DND-41 (cell line): ENCODE measurements around the gene CCBE1.

ENCODE experiments used
- EZH2 ChIP-seq: IDR thresholded peaks from 3 replicates; pipeline ENCODE4 v1.6.1; 2012; ENCODE audit warnings: borderline replicate concordance, low read depth, mild to moderate bottlenecking, moderate library complexity, low read length, inconsistent platforms; ENCODE audit not compliant: severe bottlenecking
- TF ChIP-seq, protein P1 (sequence below): IDR thresholded peaks from 2 replicates; pipeline ENCODE4 v1.5.1; 2012; ENCODE audit warnings: borderline replicate concordance, low read length, moderate library complexity, mild to moderate bottlenecking; ENCODE audit not compliant: poor library complexity, severe bottlenecking; ENCODE audit errors: extremely low read depth

DNA sequence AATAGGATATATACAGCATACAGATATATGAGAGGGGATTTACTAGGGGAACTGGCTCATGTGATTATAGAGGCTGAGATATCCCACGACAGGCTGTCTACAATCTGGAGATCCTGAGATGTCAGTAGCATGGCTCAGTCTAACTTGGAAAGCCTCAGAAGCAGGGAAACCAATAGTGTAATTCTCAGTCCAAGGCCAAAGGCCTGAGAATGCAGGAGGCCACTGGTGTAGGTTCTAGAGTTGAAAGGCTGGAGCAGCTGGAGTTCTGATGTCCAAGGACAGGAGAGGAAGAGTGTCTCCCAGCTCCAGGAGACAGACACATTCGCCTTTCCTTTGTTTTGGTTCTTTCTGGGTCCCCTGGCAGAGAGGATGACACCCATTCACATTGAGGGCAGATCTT is 20.1 kb upstream of the CCBE1 start:
- TF ChIP-seq, protein P1, sequence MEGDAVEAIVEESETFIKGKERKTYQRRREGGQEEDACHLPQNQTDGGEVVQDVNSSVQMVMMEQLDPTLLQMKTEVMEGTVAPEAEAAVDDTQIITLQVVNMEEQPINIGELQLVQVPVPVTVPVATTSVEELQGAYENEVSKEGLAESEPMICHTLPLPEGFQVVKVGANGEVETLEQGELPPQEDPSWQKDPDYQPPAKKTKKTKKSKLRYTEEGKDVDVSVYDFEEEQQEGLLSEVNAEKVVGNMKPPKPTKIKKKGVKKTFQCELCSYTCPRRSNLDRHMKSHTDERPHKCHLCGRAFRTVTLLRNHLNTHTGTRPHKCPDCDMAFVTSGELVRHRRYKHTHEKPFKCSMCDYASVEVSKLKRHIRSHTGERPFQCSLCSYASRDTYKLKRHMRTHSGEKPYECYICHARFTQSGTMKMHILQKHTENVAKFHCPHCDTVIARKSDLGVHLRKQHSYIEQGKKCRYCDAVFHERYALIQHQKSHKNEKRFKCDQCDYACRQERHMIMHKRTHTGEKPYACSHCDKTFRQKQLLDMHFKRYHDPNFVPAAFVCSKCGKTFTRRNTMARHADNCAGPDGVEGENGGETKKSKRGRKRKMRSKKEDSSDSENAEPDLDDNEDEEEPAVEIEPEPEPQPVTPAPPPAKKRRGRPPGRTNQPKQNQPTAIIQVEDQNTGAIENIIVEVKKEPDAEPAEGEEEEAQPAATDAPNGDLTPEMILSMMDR, result no peak
- TF ChIP-seq EZH2, result no peak
